GDM1 (cell line): ENCODE results near the gene TCF12.

Experiments used
- DNase-seq: peaks from one replicate; lab custom pipeline; 2025; lab: John Stamatoyannopoulos, UW

The TCF12 gene

GRCh38 chr15:57048930-57049549, 130.6 kb downstream of the TCF12 start:
- no peak for DNase-seq

GRCh38 chr15:57053470-57053869, 135.0 kb downstream of the TCF12 start:
- DNase-seq: no peak

- DNase-seq: no peak
These were observed 135.8 kb downstream of the TCF12 start for GRCh38 chr15:57054204-57054750.

- DNase-seq: no peak
These were observed 137.9 kb downstream of the TCF12 start for GRCh38 chr15:57056357-57056756.

- DNase-seq: no peak
These were observed 138.9 kb downstream of the TCF12 start for GRCh38 chr15:57057134-57057930.

GRCh38 chr15:57059026-57059660, 140.7 kb downstream of the TCF12 start:
- no peak for DNase-seq

GRCh38 chr15:57060799-57061198, 142.4 kb downstream of the TCF12 start:
- DNase-seq: no peak

GRCh38 chr15:57061281-57061680, 142.8 kb downstream of the TCF12 start:
- no peak for DNase-seq

- no peak for DNase-seq
These were observed 143.3 kb downstream of the TCF12 start for GRCh38 chr15:57061696-57062095.

GRCh38 chr15:57064033-57064432, 145.6 kb downstream of the TCF12 start:
- DNase-seq: no peak

- DNase-seq: no peak
These were observed 151.0 kb downstream of the TCF12 start for GRCh38 chr15:57069423-57069822.

- no peak for DNase-seq
These were observed 152.2 kb downstream of the TCF12 start for GRCh38 chr15:57070674-57071073.

GRCh38 chr15:57079446-57079845, 161.0 kb downstream of the TCF12 start:
- DNase-seq: no peak

- no peak for DNase-seq
These were observed 161.6 kb downstream of the TCF12 start for GRCh38 chr15:57079931-57080620.

- no peak for DNase-seq
These were observed 163.7 kb downstream of the TCF12 start for GRCh38 chr15:57082054-57082728.

- no peak for DNase-seq
These were observed 165.7 kb downstream of the TCF12 start for GRCh38 chr15:57084192-57084591.

- no peak for DNase-seq
These were observed 166.8 kb downstream of the TCF12 start for GRCh38 chr15:57085267-57085666.

- DNase-seq: no peak
These were observed 168.5 kb downstream of the TCF12 start for GRCh38 chr15:57086857-57087427.

GRCh38 chr15:57089815-57090495, 171.5 kb downstream of the TCF12 start:
- DNase-seq: no peak

GRCh38 chr15:57090496-57090859, 172.0 kb downstream of the TCF12 start:
- no peak for DNase-seq

- DNase-seq: no peak
These were observed 173.2 kb downstream of the TCF12 start for GRCh38 chr15:57091636-57092035.
